A673 (cell line): Measurements from ENCODE around the gene NCK1.

Source experiments
- CTCF ChIP-seq: fragments of 300-800, 200-600 bp; sonication (generic); conservative IDR thresholded peaks from 2 replicates; pipeline ENCODE4 v1.5.1; 2017; ENCODE audit warnings: low read depth, mild to moderate bottlenecking, antibody characterized with exemption, low read length, moderate library complexity, mixed read lengths
- EZH2 ChIP-seq: fragments of 200-600 bp; sonication (generic); IDR thresholded peaks from 2 replicates; pipeline ENCODE4 v1.6.1; 2017; ENCODE audit warnings: borderline replicate concordance, low read depth, mild to moderate bottlenecking, mixed read lengths, antibody characterized with exemption, low read length; ENCODE audit not compliant: poor library complexity, severe bottlenecking

DNA sequence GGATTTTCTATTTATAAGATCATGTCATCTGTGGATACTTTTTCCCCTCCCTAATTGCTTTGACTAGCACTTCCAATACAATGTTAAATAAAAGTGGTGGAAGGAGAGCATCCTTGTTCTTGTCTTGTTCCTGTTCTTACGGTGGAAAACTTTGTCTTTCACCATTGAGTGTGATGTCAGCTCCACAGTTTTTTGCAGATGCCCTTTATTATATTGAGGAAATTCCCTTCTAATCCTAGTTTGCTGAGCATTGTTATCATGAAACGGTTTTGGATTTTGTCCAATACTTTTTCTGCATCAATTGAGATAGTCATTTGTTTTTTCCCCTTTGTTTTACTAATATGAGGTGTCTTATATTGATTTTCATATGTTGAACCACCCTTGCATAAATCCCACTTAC lies 75.8 kb downstream of the NCK1 start:
- no peak for TF ChIP-seq CTCF
- no peak for TF ChIP-seq EZH2
